ENCODE data around the gene ING4. TPM values are rescaled to one million over a fixed set of nuclear protein-coding genes. Genes with fewer than 3 reads are reported as not detected.

Gene ING4
- total RNA-seq, 6 experiments from 2014 or later, result 19.7 to 26.8 (median 21.7) TPM

DNA sequence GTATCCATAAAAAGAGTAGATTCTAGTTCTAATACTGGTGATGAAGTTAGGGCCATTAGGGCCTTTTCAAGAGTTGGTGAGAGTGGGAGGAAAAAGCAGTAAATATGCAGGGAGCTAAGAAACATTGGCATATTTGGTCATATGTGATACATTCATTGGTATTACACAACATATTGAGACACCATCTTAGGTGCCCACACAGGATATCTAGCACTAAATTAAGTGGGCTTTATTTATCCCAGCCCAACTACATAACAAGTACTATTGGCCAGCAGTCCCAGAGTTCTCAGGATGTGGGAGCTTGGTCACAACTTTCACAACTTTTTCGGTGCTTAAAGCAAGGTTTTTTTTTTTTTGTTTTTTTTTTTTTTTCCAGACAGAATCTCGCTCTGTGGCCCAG, 2.0 kb upstream of the ING4 start:
- Mint-ChIP-seq H3K27me3 (ENCODE audit: insufficient read depth) (peaks cover 1% of the 10 kb centered on the region; the same call in 1 of the 2 replicates), H3K9me3 (no peaks in the 10 kb centered on the region), H3K36me3 (ENCODE audit: low read depth) (peaks cover 26% of the 10 kb centered on the region), H3K4me3 (no peak overlapping the region), H3K27ac (peak overlapping the region; percentile 6; the same call in 1 of the 2 replicates), H3K4me1 (ENCODE audit: low read depth) (peaks cover 18% of the 10 kb centered on the region)
- TF ChIP-seq, protein P1, sequence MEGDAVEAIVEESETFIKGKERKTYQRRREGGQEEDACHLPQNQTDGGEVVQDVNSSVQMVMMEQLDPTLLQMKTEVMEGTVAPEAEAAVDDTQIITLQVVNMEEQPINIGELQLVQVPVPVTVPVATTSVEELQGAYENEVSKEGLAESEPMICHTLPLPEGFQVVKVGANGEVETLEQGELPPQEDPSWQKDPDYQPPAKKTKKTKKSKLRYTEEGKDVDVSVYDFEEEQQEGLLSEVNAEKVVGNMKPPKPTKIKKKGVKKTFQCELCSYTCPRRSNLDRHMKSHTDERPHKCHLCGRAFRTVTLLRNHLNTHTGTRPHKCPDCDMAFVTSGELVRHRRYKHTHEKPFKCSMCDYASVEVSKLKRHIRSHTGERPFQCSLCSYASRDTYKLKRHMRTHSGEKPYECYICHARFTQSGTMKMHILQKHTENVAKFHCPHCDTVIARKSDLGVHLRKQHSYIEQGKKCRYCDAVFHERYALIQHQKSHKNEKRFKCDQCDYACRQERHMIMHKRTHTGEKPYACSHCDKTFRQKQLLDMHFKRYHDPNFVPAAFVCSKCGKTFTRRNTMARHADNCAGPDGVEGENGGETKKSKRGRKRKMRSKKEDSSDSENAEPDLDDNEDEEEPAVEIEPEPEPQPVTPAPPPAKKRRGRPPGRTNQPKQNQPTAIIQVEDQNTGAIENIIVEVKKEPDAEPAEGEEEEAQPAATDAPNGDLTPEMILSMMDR (IDR thresholded peaks at IDR 0.05), result no peak
- DNase-seq, result no peak

DNA sequence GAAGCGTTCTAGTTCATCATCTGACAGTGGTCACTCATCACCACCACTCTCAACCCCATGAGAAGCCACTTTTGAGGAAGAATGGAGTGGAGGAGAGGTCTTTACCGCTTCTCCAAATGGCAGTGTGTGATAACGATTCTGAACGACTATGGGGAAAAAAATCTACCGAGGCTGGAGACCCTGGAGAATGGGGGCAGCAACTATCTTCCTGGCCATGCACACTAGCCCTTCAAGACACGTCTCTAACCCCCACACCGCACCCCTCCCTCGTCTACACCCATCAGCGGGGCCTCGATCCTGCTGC, 365 bp downstream of the ING4 start:
- peak overlapping the region; percentile 90 for H3K27ac Mint-ChIP-seq
- DNase-seq, result no peak
- peak overlapping the region; percentile 96 for H3K4me3 Mint-ChIP-seq
- H3K27me3 Mint-ChIP-seq (ENCODE audit: insufficient read depth), result peaks cover 1% of the 10 kb centered on the region; the same call in 1 of the 2 replicates
- no peaks in the 10 kb centered on the region for H3K9me3 Mint-ChIP-seq
- peaks cover 15% of the 10 kb centered on the region for H3K36me3 Mint-ChIP-seq (ENCODE audit: low read depth)
- TF ChIP-seq, protein P1 (IDR thresholded peaks at IDR 0.05), result no peak
- H3K4me1 Mint-ChIP-seq (ENCODE audit: low read depth), result peaks cover 18% of the 10 kb centered on the region

DNA sequence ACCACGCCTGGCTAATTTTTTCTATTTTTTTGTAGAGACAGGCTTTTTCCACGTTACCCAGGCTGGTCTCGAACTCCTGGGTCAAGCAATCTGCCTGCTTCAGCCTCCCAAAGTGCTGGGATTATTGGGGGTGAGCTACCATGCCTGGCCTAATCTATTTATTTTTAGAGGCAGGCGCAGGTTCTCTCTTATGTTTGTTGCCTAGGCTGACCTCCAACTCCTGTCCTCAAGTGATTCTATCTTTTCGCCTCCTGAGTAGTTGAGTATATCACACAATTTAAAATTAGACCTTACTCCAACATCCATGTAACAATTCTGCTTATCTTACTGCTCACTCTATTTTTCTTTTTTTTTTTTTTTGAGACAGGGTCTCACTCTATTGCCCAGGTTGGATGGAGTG, 8.9 kb downstream of the ING4 start:
- H3K27ac Mint-ChIP-seq, result no peak overlapping the region
- H3K4me1 Mint-ChIP-seq (ENCODE audit: low read depth), result no peaks in the 10 kb centered on the region
- TF ChIP-seq, protein P1 (IDR thresholded peaks at IDR 0.05), result no peak
- H3K4me3 Mint-ChIP-seq, result no peak overlapping the region
- peaks cover 19% of the 10 kb centered on the region for H3K36me3 Mint-ChIP-seq (ENCODE audit: low read depth)
- no peak for DNase-seq
- H3K9me3 Mint-ChIP-seq, result no peaks in the 10 kb centered on the region
- no peaks in the 10 kb centered on the region for H3K27me3 Mint-ChIP-seq (ENCODE audit: insufficient read depth)

DNA sequence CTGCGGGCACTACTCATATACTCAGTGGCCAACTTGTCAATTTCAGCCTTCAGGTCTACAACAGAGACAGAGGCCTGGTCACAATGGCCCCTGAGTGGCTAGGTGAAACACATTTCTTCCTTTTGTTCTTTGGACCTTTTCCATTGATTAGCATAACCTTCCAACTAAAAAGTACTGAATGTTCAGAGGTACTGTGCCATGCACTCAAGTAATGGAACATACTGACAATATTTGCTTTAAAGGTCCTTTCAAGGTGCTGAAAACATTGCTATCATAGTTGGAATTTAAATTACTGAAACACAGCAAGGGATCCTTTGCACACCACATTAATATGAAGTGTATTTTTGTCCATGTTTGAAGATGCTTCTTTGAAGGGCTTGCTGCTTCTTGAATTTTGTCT, 9.6 kb downstream of the ING4 start:
- H3K4me3 Mint-ChIP-seq, result no peak overlapping the region
- no peaks in the 10 kb centered on the region for H3K9me3 Mint-ChIP-seq
- H3K27ac Mint-ChIP-seq, result no peak overlapping the region
- peaks cover 16% of the 10 kb centered on the region for H3K36me3 Mint-ChIP-seq (ENCODE audit: low read depth)
- TF ChIP-seq, protein P1 (IDR thresholded peaks at IDR 0.05), result no peak
- DNase-seq, result no peak
- no peaks in the 10 kb centered on the region for H3K27me3 Mint-ChIP-seq (ENCODE audit: insufficient read depth)
- no peaks in the 10 kb centered on the region for H3K4me1 Mint-ChIP-seq (ENCODE audit: low read depth)

DNA sequence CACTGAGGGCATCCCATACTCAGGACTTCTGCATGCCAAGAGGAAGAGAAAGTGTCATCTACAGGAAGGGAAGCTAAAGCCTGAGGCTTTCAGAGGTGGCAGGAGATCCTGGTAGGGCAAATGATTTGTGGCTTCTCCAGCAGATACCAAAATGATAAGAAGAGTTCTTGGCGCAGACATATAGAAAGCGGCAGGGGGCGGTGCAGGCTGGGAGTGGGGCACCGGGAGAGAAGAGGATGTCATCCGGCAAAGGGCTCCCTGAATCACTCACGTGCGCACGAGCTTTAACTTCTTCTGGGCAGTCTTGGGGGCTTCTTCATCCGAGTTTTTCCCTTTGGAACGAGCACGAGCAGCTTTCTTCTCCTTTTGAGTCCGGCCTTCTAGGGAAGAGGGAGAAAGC, 10.5 kb downstream of the ING4 start:
- H3K9me3 Mint-ChIP-seq, result peaks cover 4% of the 10 kb centered on the region; the same call in 1 of the 2 replicates
- H3K27me3 Mint-ChIP-seq (ENCODE audit: insufficient read depth), result no peaks in the 10 kb centered on the region
- no peaks in the 10 kb centered on the region for H3K4me1 Mint-ChIP-seq (ENCODE audit: low read depth)
- peaks cover 25% of the 10 kb centered on the region for H3K36me3 Mint-ChIP-seq (ENCODE audit: low read depth)
- no peak overlapping the region for H3K4me3 Mint-ChIP-seq
- no peak overlapping the region for H3K27ac Mint-ChIP-seq
- no peak for DNase-seq
- TF ChIP-seq, protein P1 (IDR thresholded peaks at IDR 0.05), result no peak

DNA sequence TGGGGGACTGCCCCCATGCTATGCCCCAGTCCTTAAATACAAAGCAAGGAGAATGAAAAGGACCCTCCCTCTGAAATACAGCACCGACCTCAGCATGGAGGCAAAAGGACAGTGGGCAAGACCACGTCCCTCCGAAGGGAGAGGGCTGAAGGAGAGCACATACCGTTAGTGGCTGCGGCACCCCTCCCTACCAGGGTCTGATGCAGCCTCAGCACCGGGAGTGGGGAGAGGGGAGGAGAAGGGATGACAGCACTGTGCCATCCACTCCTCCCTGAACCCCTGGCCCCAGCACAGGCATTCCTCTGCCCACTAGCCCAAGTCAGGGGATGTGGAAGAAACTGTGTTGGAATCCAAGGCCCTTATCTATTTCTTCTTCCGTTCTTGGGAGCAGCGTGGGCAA, 12.1 kb downstream of the ING4 start:
- no peak for DNase-seq
- Mint-ChIP-seq H3K9me3 (peaks cover 15% of the 10 kb centered on the region; the same call in 1 of the 2 replicates), H3K27ac (no peak overlapping the region), H3K4me3 (no peak overlapping the region), H3K36me3 (ENCODE audit: low read depth) (peaks cover 33% of the 10 kb centered on the region), H3K4me1 (ENCODE audit: low read depth) (no peaks in the 10 kb centered on the region), H3K27me3 (ENCODE audit: insufficient read depth) (no peaks in the 10 kb centered on the region)
- TF ChIP-seq, protein P1 (IDR thresholded peaks at IDR 0.05), result no peak
